H1 (cell line): Measurements from ENCODE around the gene PLLP. TPM values are rescaled to one million over a fixed set of nuclear protein-coding genes. Genes with fewer than 3 reads are reported as not detected.

Experiments used
- CTCF ChIA-PET: fragments of 300-600 bp; sonication (Branson Sonifier 250); formaldehyde crosslinking; loops from one replicate; lab custom pipeline; 2021; ENCODE audit not compliant: partially characterized antibody; lab: Charles Lee
- POLR2A ChIA-PET: fragments of 300-600 bp; sonication (Branson Sonifier 250); formaldehyde crosslinking; loops from one replicate; lab custom pipeline; 2021; ENCODE audit warnings: inconsistent platforms; ENCODE audit not compliant: partially characterized antibody; lab: Charles Lee
- DNase-seq, 2 experiments: peaks; one replicate each; pipeline versions ENCODE4 v3.0.0 to v3.0.0-alpha.2; 2010 to 2022; ENCODE audit warnings: low spot score in 2 of 2, low read depth in 1 of 2, mixed read lengths in 1 of 2
- FAIRE-seq: peaks from 2 replicates; lab custom pipeline; 2011; peaks lifted over from hg19 to GRCh38; lab: Jason Lieb, UNC
- H2AFZ ChIP-seq: 2 replicates; pipeline ENCODE4 v1.8.1; 2012; ENCODE audit warnings: low read length, inconsistent platforms
- H2AK5ac ChIP-seq: 2 replicates; pipeline ENCODE4 v1.6.1; 2013; ENCODE audit warnings: low read depth, low read length
- H2BK120ac ChIP-seq: replicated peaks from 2 replicates; pipeline ENCODE3; 2013; ENCODE audit warnings: low read depth, low read length, inconsistent platforms
- H2BK12ac ChIP-seq: 2 replicates; pipeline ENCODE4 v1.6.1; 2013; ENCODE audit warnings: low read depth, low read length
- H2BK15ac ChIP-seq: 2 replicates; pipeline ENCODE4 v1.6.1; 2013; ENCODE audit warnings: low read length
- H2BK20ac ChIP-seq: 2 replicates; pipeline ENCODE4 v1.6.1; 2013; ENCODE audit warnings: low read length
- H2BK5ac ChIP-seq: 2 replicates; pipeline ENCODE4 v1.6.1; 2013; ENCODE audit warnings: low read depth, low read length
- H3K14ac ChIP-seq: 2 replicates; pipeline ENCODE4 v1.6.1; 2013; ENCODE audit warnings: inconsistent platforms; ENCODE audit not compliant: insufficient read length
- H3K18ac ChIP-seq: 2 replicates; pipeline ENCODE4 v1.6.1; 2013; ENCODE audit warnings: low read length; ENCODE audit errors: extremely low read depth
- H3K23ac ChIP-seq: 2 replicates; pipeline ENCODE4 v1.6.1; 2013; ENCODE audit warnings: inconsistent platforms; ENCODE audit not compliant: insufficient read length
- H3K23me2 ChIP-seq: 2 replicates; pipeline ENCODE4 v1.6.1; 2013; ENCODE audit warnings: low read depth, low read length
- H3K27ac ChIP-seq: 2 replicates; pipeline ENCODE4 v1.6.1; 2011; ENCODE audit warnings: low read depth, low read length, inconsistent platforms
- H3K27me3 ChIP-seq, 4 experiments: replicated peaks in 1 of 4; 1 replicate in 1 of 4; 2 replicates in 3 of 4; pipeline versions ENCODE4 v1.6.1 to v1.8.1; 2011 to 2013; ENCODE audit warnings: low read length in 3 of 4, mild to moderate bottlenecking in 3 of 4, inconsistent platforms in 2 of 4, mixed read lengths in 2 of 4, moderate library complexity in 1 of 4; ENCODE audit not compliant: control insufficient read depth in 3 of 4, insufficient read depth in 3 of 4; ENCODE audit errors: extremely low read depth in 1 of 4
- H3K36me3 ChIP-seq, 4 experiments: 2 replicates each; pipeline versions ENCODE4 v1.6.1 to v1.8.1; 2011 to 2013; ENCODE audit warnings: mild to moderate bottlenecking in 4 of 4, low read length in 3 of 4, moderate library complexity in 2 of 4, control low read depth in 1 of 4, inconsistent platforms in 1 of 4; ENCODE audit not compliant: insufficient read depth in 4 of 4, control insufficient read depth in 2 of 4
- H3K4ac ChIP-seq: replicated peaks from 2 replicates; pipeline ENCODE3; 2013; ENCODE audit warnings: low read length, low read depth, mixed read lengths, inconsistent platforms; ENCODE audit not compliant: insufficient read length
- H3K4me1 ChIP-seq, 4 experiments: replicated peaks in 1 of 4; 1 replicate in 1 of 4; 2 replicates in 3 of 4; pipeline versions ENCODE4 v1.6.1 to v1.8.1; 2011 to 2013; ENCODE audit warnings: low read length in 3 of 4, inconsistent platforms in 2 of 4, mixed read lengths in 1 of 4; ENCODE audit not compliant: insufficient read depth in 4 of 4, control insufficient read depth in 3 of 4
- H3K4me2 ChIP-seq, 2 experiments: 2 replicates each; pipeline versions ENCODE4 v1.6.1 to v1.8.1; 2011 to 2013; ENCODE audit warnings: low read depth in 2 of 2, low read length in 2 of 2, control low read depth in 1 of 2, inconsistent platforms in 1 of 2, mild to moderate bottlenecking in 1 of 2; ENCODE audit not compliant: insufficient read depth in 1 of 2
- H3K4me3 ChIP-seq, 4 experiments: fragments of 200-600, 300-600 bp in 1 of 4; sonication (generic), shearing (Covaris generic), sonication (Bioruptor Twin) in 1 of 4; 2 replicates each; pipeline versions ENCODE4 v1.5.1 to v1.8.1; 2011 to 2016; ENCODE audit warnings: low read length in 4 of 4, low read depth in 3 of 4, control low read depth in 2 of 4, inconsistent platforms in 2 of 4, mild to moderate bottlenecking in 2 of 4, mixed read lengths in 1 of 4, moderate library complexity in 1 of 4; ENCODE audit not compliant: insufficient read depth in 2 of 4; ENCODE audit errors: extremely low read depth in 1 of 4
- H3K56ac ChIP-seq: replicated peaks from 2 replicates; pipeline ENCODE3; 2013; ENCODE audit warnings: low read depth, mild to moderate bottlenecking, mixed read lengths, low read length, inconsistent platforms; ENCODE audit not compliant: insufficient read length
- H3K79me1 ChIP-seq: 2 replicates; pipeline ENCODE4 v1.6.1; 2013; ENCODE audit warnings: low read depth, low read length, control low read depth
- H3K79me2 ChIP-seq, 2 experiments: 2 replicates each; pipeline versions ENCODE4 v1.6.1 to v1.8.1; 2012 to 2013; ENCODE audit warnings: low read length in 2 of 2, mild to moderate bottlenecking in 2 of 2, inconsistent platforms in 1 of 2; ENCODE audit not compliant: insufficient read depth in 2 of 2, control insufficient read depth in 1 of 2
- H3K9ac ChIP-seq, 4 experiments: replicated peaks in 1 of 4; 1 replicate in 1 of 4; 2 replicates in 3 of 4; pipeline versions ENCODE4 v1.6.1 to v1.8.1; 2011 to 2013; ENCODE audit warnings: low read depth in 3 of 4, low read length in 3 of 4, control low read depth in 2 of 4, mild to moderate bottlenecking in 2 of 4, moderate library complexity in 2 of 4, inconsistent platforms in 1 of 4; ENCODE audit errors: extremely low read depth in 1 of 4
- H3K9me3 ChIP-seq, 2 experiments: 2 replicates each; pipeline versions ENCODE4 v1.6.1 to v1.8.1; 2012 to 2013; ENCODE audit warnings: mild to moderate bottlenecking in 2 of 2, moderate library complexity in 2 of 2, control low read depth in 1 of 2, inconsistent platforms in 1 of 2, low read depth in 1 of 2, low read length in 1 of 2, mixed read lengths in 1 of 2; ENCODE audit not compliant: insufficient read depth in 2 of 2
- H4K20me1 ChIP-seq, 2 experiments: replicated peaks in 1 of 2; 2 replicates each; pipeline versions ENCODE3 to v1.8.1; 2011 to 2013; ENCODE audit warnings: inconsistent platforms in 2 of 2, low read length in 2 of 2, mild to moderate bottlenecking in 1 of 2; ENCODE audit not compliant: insufficient read depth in 2 of 2, control insufficient read depth in 1 of 2
- H4K5ac ChIP-seq: 2 replicates; pipeline ENCODE4 v1.6.1; 2013; ENCODE audit warnings: low read length, low read depth, mixed read lengths, inconsistent platforms; ENCODE audit not compliant: insufficient read length
- H4K8ac ChIP-seq: 2 replicates; pipeline ENCODE4 v1.8.0; 2013; ENCODE audit warnings: mild to moderate bottlenecking, moderate library complexity, low read length, inconsistent platforms; ENCODE audit not compliant: insufficient read depth; ENCODE audit errors: extremely low read depth
- H4K91ac ChIP-seq: replicated peaks from 2 replicates; pipeline ENCODE3; 2013; ENCODE audit warnings: low read length, mixed read lengths, inconsistent platforms; ENCODE audit not compliant: insufficient read length
- CBX8 ChIP-seq: fragments of 300-800, 300-1000 bp; sonication (generic); IDR thresholded peaks from 2 replicates; pipeline ENCODE4 v1.7.1; 2016; ENCODE audit warnings: low read depth, low read length, borderline replicate concordance
- KDM5A ChIP-seq: fragments of 200-600 bp; IDR thresholded peaks from 2 replicates; pipeline ENCODE4 v1.7.1; 2012; ENCODE audit warnings: mild to moderate bottlenecking, low read length, inconsistent platforms, mixed read lengths
- MAFK ChIP-seq: IDR thresholded peaks from 2 replicates; pipeline ENCODE4 v1.6.1; 2012; ENCODE audit warnings: low read depth, mild to moderate bottlenecking, improper control_type of control experiment, low read length
- NANOG ChIP-seq: IDR thresholded peaks from 2 replicates; pipeline ENCODE4 v1.6.1; 2011; ENCODE audit warnings: low read length, low read depth, mild to moderate bottlenecking, inconsistent platforms; ENCODE audit not compliant: insufficient read depth, poor library complexity, severe bottlenecking
- NRF1 ChIP-seq: IDR thresholded peaks from 2 replicates; pipeline ENCODE4 v1.6.1; 2011; ENCODE audit warnings: mild to moderate bottlenecking, low read depth, low read length, improper control_type of control experiment
- POLR2A ChIP-seq, 2 experiments: IDR thresholded peaks; 1 replicate in 1 of 2; 2 replicates in 1 of 2; pipeline ENCODE4 v1.6.1; 2011; ENCODE audit warnings: low read depth in 2 of 2, low read length in 2 of 2, mild to moderate bottlenecking in 2 of 2; ENCODE audit errors: control extremely low read depth in 1 of 2
- SIRT6 ChIP-seq: IDR thresholded peaks from one replicate; pipeline ENCODE4 v1.7.1; 2012; ENCODE audit warnings: low read length, inconsistent platforms
- TAF7 ChIP-seq: optimal IDR thresholded peaks from 2 replicates; pipeline ENCODE3; 2011; ENCODE audit warnings: low read depth, mild to moderate bottlenecking, inconsistent platforms, low read length, moderate library complexity, borderline replicate concordance
- ZNF274 ChIP-seq: IDR thresholded peaks from 2 replicates; pipeline ENCODE4 v1.7.0; 2012; ENCODE audit warnings: low read length, borderline replicate concordance; ENCODE audit errors: extremely low read depth
- WGBS, 2 experiments: shearing (Covaris generic) in 1 of 2; methylation state at CpG; one replicate each; pipeline versions ENCODE4 v1.1.6 to v1.1.7; 2013 to 2015; ENCODE audit warnings: low lambda C conversion rate in 2 of 2, mixed read lengths in 2 of 2, inconsistent platforms in 1 of 2, low coverage in 1 of 2, missing lambda C conversion rate in 1 of 2; ENCODE audit not compliant: insufficient replicate concordance in 2 of 2, insufficient coverage in 1 of 2, insufficient read length in 1 of 2; ENCODE audit errors: extremely low coverage in 1 of 2, missing lambda C conversion rate in 1 of 2; 5-methylcytosine and 5-hydroxymethylcytosine counted together
- polyA plus RNA-seq, 7 experiments: library from polyadenylated mRNA; depleted of rRNA in 3 of 7; stranded (reverse) in 5 of 7; unstranded in 2 of 7; fragments of >200 nt in 5 of 7; fragments of 200-250 nt in 2 of 7; gene quantifications; 1 replicate in 5 of 7; 2 replicates in 1 of 7; 4 replicates in 1 of 7; pipeline versions ENCODE4 v1.2.1 to v1.2.3, GENCODE V29; 2011 to 2013; ENCODE audit warnings: missing spikeins in 2 of 7, mixed read lengths in 2 of 7
- total RNA-seq: library from RNA; stranded (reverse); fragmentation: NEBNext Ultra II Directional; extraction: Animal tissue kit (Norgen Biotek cat#: 25700); gene quantifications from 2 replicates; pipeline ENCODE4 v1.2.1, GENCODE V29; 2021
- TF ChIP-seq, protein P1 (sequence below): IDR thresholded peaks from 2 replicates; pipeline ENCODE4 v1.6.1; 2012; ENCODE audit warnings: low read length, inconsistent platforms

Gene PLLP
- total and polyA plus RNA-seq, 2 of the 8 experiments (the other 6 are each of a cell fraction or from before 2014, with no cell fraction given), result 2.9 to 10.6 TPM

DNA sequence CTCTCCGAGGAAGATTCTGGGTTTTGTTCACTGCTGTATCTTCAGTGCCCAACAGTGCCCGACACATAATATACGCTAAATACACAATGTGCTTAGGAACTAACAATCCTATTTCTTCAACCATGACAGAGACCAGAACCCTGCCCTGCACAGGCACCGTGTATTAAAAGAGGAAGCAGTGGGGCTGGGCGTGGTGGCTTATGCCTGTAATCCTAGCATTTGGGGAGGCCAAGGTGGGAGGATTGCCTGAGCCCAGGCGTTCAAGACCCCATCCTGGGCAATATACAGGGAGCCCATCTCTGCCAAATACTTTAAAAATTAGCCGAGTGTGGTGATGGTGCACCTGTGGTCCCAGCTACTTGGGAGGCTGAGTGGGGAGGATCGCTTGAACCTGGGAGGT is 20.1 kb downstream of the PLLP start:
- Histone ChIP-seq H3K14ac (no peak overlapping the region), H3K56ac (no peak overlapping the region), H3K23ac (no peak overlapping the region), H2AK5ac (0 out of 2 replicates have a peak overlapping the region, but pooled peaks have one; percentile 16), H3K4me1 (peaks cover 4 to 13% (median 7%) of the 10 kb centered on the region in 4 experiments), H2BK20ac (no peak overlapping the region), H4K5ac (no peak overlapping the region)
- TF ChIP-seq KDM5A, result no peak
- TF ChIP-seq TAF7, result no peak
- TF ChIP-seq CBX8, result no peak
- TF ChIP-seq MAFK, result no peak
- no peak for TF ChIP-seq NANOG
- TF ChIP-seq NRF1, result no peak
- TF ChIP-seq ZNF274, result no peak
- TF ChIP-seq POLR2A (IDR thresholded peaks at IDR 0.05; ENCODE audit: control extremely low read depth in 1 of 2, low read depth in 2 of 2, low read length in 2 of 2), result no peak
- no peak for TF ChIP-seq SIRT6
- TF ChIP-seq, protein P1, sequence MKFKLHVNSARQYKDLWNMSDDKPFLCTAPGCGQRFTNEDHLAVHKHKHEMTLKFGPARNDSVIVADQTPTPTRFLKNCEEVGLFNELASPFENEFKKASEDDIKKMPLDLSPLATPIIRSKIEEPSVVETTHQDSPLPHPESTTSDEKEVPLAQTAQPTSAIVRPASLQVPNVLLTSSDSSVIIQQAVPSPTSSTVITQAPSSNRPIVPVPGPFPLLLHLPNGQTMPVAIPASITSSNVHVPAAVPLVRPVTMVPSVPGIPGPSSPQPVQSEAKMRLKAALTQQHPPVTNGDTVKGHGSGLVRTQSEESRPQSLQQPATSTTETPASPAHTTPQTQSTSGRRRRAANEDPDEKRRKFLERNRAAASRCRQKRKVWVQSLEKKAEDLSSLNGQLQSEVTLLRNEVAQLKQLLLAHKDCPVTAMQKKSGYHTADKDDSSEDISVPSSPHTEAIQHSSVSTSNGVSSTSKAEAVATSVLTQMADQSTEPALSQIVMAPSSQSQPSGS, result no peak
- TF ChIP-seq, all 59 proteins: peak for 0
- no peak overlapping the region for H4K8ac ChIP-seq
- H3K79me1 ChIP-seq, result no peaks in the 10 kb centered on the region
- no peak overlapping the region for H3K4ac ChIP-seq
- no peak overlapping the region for H2BK12ac ChIP-seq
- H3K4me2 ChIP-seq, result no peak overlapping the region
- H3K23me2 ChIP-seq, result 0 out of 2 replicates have a peak, but pooled peaks cover 2% of the 10 kb centered on the region
- no peak overlapping the region for H2AFZ ChIP-seq
- H4K20me1 ChIP-seq, result no peaks in the 10 kb centered on the region
- DNase-seq (no peak), FAIRE-seq (no peak)
- ChIA-PET POLR2A (no interaction called here), CTCF (interaction anchor here (1.1 kb wide), 1 partner anchor 20 kb away, joined by 3 read pairs; no protein-coding TSS in a partner anchor)
- H3K79me2 ChIP-seq, result no peaks in the 10 kb centered on the region
- H3K4me3 ChIP-seq, result no peak overlapping the region
- no peak overlapping the region for H2BK120ac ChIP-seq
- H3K27me3 ChIP-seq, result no peaks in the 10 kb centered on the region
- H3K27ac ChIP-seq, result no peak overlapping the region
- H3K9me3 ChIP-seq, result no peaks in the 10 kb centered on the region
- H2BK5ac ChIP-seq, result no peak overlapping the region
- no peak overlapping the region for H3K18ac ChIP-seq
- no peak overlapping the region for H3K9ac ChIP-seq
- no peak overlapping the region for H2BK15ac ChIP-seq
- H3K36me3 ChIP-seq, result no peaks in the 10 kb centered on the region
- WGBS, 2 experiments, result 89% methylated on average over 8 of the region's 8 CpGs; no CpG with 5 or more reads in 1 of the 2 experiments
- H4K91ac ChIP-seq, result no peak overlapping the region
